Upper lobe of left lung (tissue), 4 donors: ENCODE results near the gene PKP1.

Experiments used
- CTCF ChIP-seq, 6 experiments: fragments of 450-650 bp in 4 of 6; fragments of 200-600 bp in 2 of 6; sonication (generic) in 2 of 6; IDR thresholded peaks; one replicate each; pipeline ENCODE4 v1.5.1; 2016 to 2019; ENCODE audit warnings: antibody characterized with exemption in 6 of 6
- EP300 ChIP-seq, 4 donors: sonication (generic); formaldehyde crosslinking; IDR thresholded peaks; one replicate each; pipeline ENCODE4 v1.5.1; 2017; ENCODE audit warnings: antibody characterized with exemption in 4 of 4, control low read depth in 2 of 4
- POLR2A ChIP-seq, 4 donors: fragments of 450-650 bp; IDR thresholded peaks; one replicate each; pipeline ENCODE4 v1.5.1; 2016 to 2017; ENCODE audit warnings: antibody characterized with exemption in 4 of 4, mild to moderate bottlenecking in 2 of 4
- POLR2AphosphoS5 ChIP-seq, 2 donors: sonication (generic); formaldehyde crosslinking; IDR thresholded peaks; one replicate each; pipeline ENCODE4 v1.5.1; 2017; ENCODE audit warnings: antibody characterized with exemption in 2 of 2

- TF ChIP-seq POLR2AphosphoS5 (IDR thresholded peaks at IDR 0.05) (no peak), CTCF (IDR thresholded peaks at IDR 0.05) (no peak), EP300 (IDR thresholded peaks at IDR 0.05) (no peak), POLR2A (IDR thresholded peaks at IDR 0.05) (no peak)
Measured at GRCh38 chr1:201371276-201371675, 88.0 kb downstream of the PKP1 start.
